Right atrium auricular region (tissue), 2 donors: ENCODE results near the gene DPAGT1. TPM values are rescaled to one million over a fixed set of nuclear protein-coding genes. Genes with fewer than 3 reads are reported as not detected.

Experiments used
- DNase-seq: peaks from one replicate; pipeline ENCODE4 v3.0.0-alpha.2; 2019; ENCODE audit warnings: low spot score
- H3K27ac ChIP-seq, 2 donors: fragments of 200-600 bp; sonication (generic); 1 replicate in 1 of 2; 2 replicates in 1 of 2; pipeline ENCODE4 v1.5.1; 2016 to 2019
- H3K27me3 ChIP-seq, 2 donors: fragments of 200-600 bp; sonication (generic); one replicate each; pipeline versions ENCODE4 v1.5.1 to v1.6.0; 2017 to 2019
- H3K36me3 ChIP-seq: fragments of 200-600 bp; sonication (generic); one replicate; pipeline ENCODE4 v1.5.1; 2016
- H3K4me1 ChIP-seq, 2 donors: fragments of 200-600 bp; sonication (generic); one replicate each; pipeline versions ENCODE4 v1.5.1 to v1.6.0; 2017 to 2019
- H3K4me3 ChIP-seq, 2 donors: fragments of 200-600 bp; sonication (generic); 1 replicate in 1 of 2; 2 replicates in 1 of 2; pipeline ENCODE4 v1.5.1; 2017 to 2019; ENCODE audit warnings: mild to moderate bottlenecking in 1 of 2, moderate library complexity in 1 of 2
- H3K9me3 ChIP-seq, 2 donors: fragments of 200-600 bp; sonication (generic); one replicate each; pipeline ENCODE4 v1.5.1; 2019
- CTCF ChIP-seq, 2 donors: fragments of 200-600 bp; sonication (generic); IDR thresholded peaks; one replicate each; pipeline ENCODE4 v1.5.1; 2019; ENCODE audit warnings: antibody characterized with exemption in 2 of 2
- total RNA-seq, 2 donors: library from RNA; depleted of rRNA; stranded (reverse); fragments of >200 nt; gene quantifications; one replicate each; pipeline ENCODE4 v1.1.0, GENCODE V29; 2016

Gene DPAGT1
- total RNA-seq, 2 donors from 2014 or later = 15.8 to 18.6 TPM

GRCh38 chr11:119057000-119057769 is 44.5 kb downstream of the DPAGT1 start, which contains the start of gene HYOU1:
Gene HYOU1 (minus strand): TSS chr11:119057205. CDS start chr11:119056160, 1,045 bp downstream.
- H3K27me3 ChIP-seq = no peaks in the 10 kb centered on the region
- H3K36me3 ChIP-seq = peaks cover 30% of the 10 kb centered on the region

GRCh38 chr11:119056421-119056999 is 45.1 kb downstream of the DPAGT1 start:
- H3K27ac ChIP-seq = peak overlapping the region; percentile 85 to 86
- DNase-seq = no peak
- H3K9me3 ChIP-seq = no peaks in the 10 kb centered on the region
- no peaks in the 10 kb centered on the region for H3K27me3 ChIP-seq
- peaks cover 37% of the 10 kb centered on the region for H3K36me3 ChIP-seq
- no peak for TF ChIP-seq CTCF (IDR thresholded peaks at IDR 0.05)
- peak overlapping the region; percentile 78 to 90 for H3K4me3 ChIP-seq
- peaks cover 0 to 20% of the 10 kb centered on the region in 2 donors for H3K4me1 ChIP-seq

More at GRCh38 chr11:119057000-119057769, 44.5 kb downstream of the DPAGT1 start, which contains the start of gene HYOU1:
- Histone ChIP-seq H3K4me1 (peaks cover 0 to 20% of the 10 kb centered on the region in 2 donors), H3K4me3 (peak within 1 kb of the TSS; percentile 78 to 90), H3K9me3 (no peaks in the 10 kb centered on the region), H3K27ac (peak within 1 kb of the TSS; percentile 85 to 89)
- TF ChIP-seq CTCF (IDR thresholded peaks at IDR 0.05) = no peak
- peak; percentile 99 for DNase-seq

DNA sequence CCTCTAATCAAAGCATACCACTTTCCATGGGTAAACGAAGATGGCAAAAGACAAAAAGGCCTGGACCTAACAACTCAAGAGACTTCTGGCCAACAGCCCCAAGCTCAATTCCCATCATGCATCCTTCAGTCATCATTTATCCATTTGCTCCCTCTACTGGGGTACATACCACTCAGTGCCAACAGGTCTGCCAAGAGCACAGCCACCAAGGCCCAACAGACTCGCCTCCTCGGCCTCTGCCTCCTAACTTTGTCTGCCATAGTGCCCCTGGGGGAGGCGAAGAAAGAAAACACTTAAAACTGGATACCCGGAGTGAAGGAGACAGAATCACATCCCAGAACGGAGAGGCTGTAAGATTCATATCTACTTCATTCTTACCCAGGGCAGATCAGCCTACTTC is 45.8 kb downstream of the DPAGT1 start:
- H3K4me3 ChIP-seq = peak overlapping the region; percentile 78 to 90
- DNase-seq = no peak
- H3K4me1 ChIP-seq = peaks cover 0 to 20% of the 10 kb centered on the region in 2 donors
- H3K27me3 ChIP-seq = no peaks in the 10 kb centered on the region
- no peak for TF ChIP-seq CTCF (IDR thresholded peaks at IDR 0.05)
- no peaks in the 10 kb centered on the region for H3K9me3 ChIP-seq
- H3K36me3 ChIP-seq = peaks cover 43% of the 10 kb centered on the region
- H3K27ac ChIP-seq = peak overlapping the region; percentile 85 to 86

GRCh38 chr11:119054418-119054817 is 47.2 kb downstream of the DPAGT1 start:
- Histone ChIP-seq H3K9me3 (no peaks in the 10 kb centered on the region), H3K36me3 (peaks cover 57% of the 10 kb centered on the region), H3K27me3 (no peaks in the 10 kb centered on the region), H3K27ac (no peak overlapping the region), H3K4me3 (no peak overlapping the region), H3K4me1 (peaks cover 0 to 20% of the 10 kb centered on the region in 2 donors)
- TF ChIP-seq CTCF (IDR thresholded peaks at IDR 0.05) = no peak
- DNase-seq = no peak

GRCh38 chr11:119052163-119052814 is 49.4 kb downstream of the DPAGT1 start:
- Histone ChIP-seq H3K27ac (no peak overlapping the region), H3K4me3 (no peak overlapping the region), H3K36me3 (peaks cover 78% of the 10 kb centered on the region), H3K27me3 (no peaks in the 10 kb centered on the region), H3K4me1 (peaks cover 0 to 12% of the 10 kb centered on the region in 2 donors), H3K9me3 (no peaks in the 10 kb centered on the region)
- no peak for TF ChIP-seq CTCF (IDR thresholded peaks at IDR 0.05)
- DNase-seq = no peak
